Measurements from ENCODE around the gene MPPED2.

The MPPED2 gene

GRCh38 chr11:30422447-30423278, 163.5 kb downstream of the MPPED2 start:
- TF ChIP-seq PKNOX1 (IDR thresholded peaks at IDR 0.05) (peak; percentile 66), ELF4 (IDR thresholded peaks at IDR 0.05) (no peak)
- no peak for DNase-seq (ENCODE audit: extremely low spot score)
- POLR2A ChIA-PET, result no interaction called here
- CTCF ChIA-PET, result no interaction called here

- no peak for TF ChIP-seq PKNOX1 (IDR thresholded peaks at IDR 0.05)
- no peak for TF ChIP-seq SUZ12 (IDR thresholded peaks at IDR 0.05)
- TF ChIP-seq BHLHE40 (IDR thresholded peaks at IDR 0.05; ENCODE audit: borderline replicate concordance), result no peak
- no peak for TF ChIP-seq SP1 (IDR thresholded peaks at IDR 0.05)
- no peak for TF ChIP-seq ELF4 (IDR thresholded peaks at IDR 0.05)
- no peak for TF ChIP-seq FOXM1 (IDR thresholded peaks at IDR 0.05; ENCODE audit: borderline replicate concordance)
- no peak for TF ChIP-seq FOXK2 (IDR thresholded peaks at IDR 0.05)
- no peak for TF ChIP-seq LEF1 (IDR thresholded peaks at IDR 0.05; ENCODE audit: borderline replicate concordance)
- no peak for TF ChIP-seq HDGF (IDR thresholded peaks at IDR 0.05; ENCODE audit: borderline replicate concordance)
- TF ChIP-seq NFRKB (IDR thresholded peaks at IDR 0.05), result no peak
- no peak for TF ChIP-seq FOXA1 (IDR thresholded peaks at IDR 0.05)
- no peak for TF ChIP-seq ARNT (IDR thresholded peaks at IDR 0.05)
- TF ChIP-seq TARDBP (IDR thresholded peaks at IDR 0.05), result no peak
- no peak for TF ChIP-seq L3MBTL2 (conservative IDR thresholded peaks at IDR 0.05)
- no peak for TF ChIP-seq CTBP1 (IDR thresholded peaks at IDR 0.05; ENCODE audit: borderline replicate concordance)
- TF ChIP-seq ZNF384 (IDR thresholded peaks at IDR 0.05), result no peak
- POLR2A ChIA-PET, result no interaction called here
- no peak for DNase-seq (ENCODE audit: extremely low spot score)
- CTCF ChIA-PET, result no interaction called here
Measured at GRCh38 chr11:30420233-30420787, 165.8 kb downstream of the MPPED2 start.

DNA sequence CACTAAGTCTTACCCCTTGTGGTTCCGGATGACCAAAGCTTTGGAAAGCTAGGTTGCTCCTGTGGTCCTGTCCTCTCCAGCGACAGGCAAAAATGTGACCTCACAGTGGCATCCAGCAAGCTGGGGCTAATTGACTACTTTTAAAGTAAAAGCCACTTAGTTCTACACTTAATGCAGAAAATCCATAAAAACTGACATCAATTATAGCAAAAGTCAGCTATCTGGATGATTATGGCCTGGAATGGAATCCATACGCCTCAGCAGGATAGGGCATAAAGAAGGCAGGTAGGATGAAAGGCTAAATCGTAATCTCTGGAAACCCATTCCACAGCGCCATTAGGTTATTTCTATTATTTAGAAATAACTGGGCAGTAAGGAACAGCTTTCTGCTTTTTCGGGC, 171.3 kb downstream of the MPPED2 start:
- TF ChIP-seq FOXK2 (IDR thresholded peaks at IDR 0.05), result no peak
- no peak for TF ChIP-seq SUZ12 (IDR thresholded peaks at IDR 0.05)
- no peak for TF ChIP-seq TARDBP (IDR thresholded peaks at IDR 0.05)
- no peak for TF ChIP-seq ELF4 (IDR thresholded peaks at IDR 0.05)
- no peak for TF ChIP-seq ARNT (IDR thresholded peaks at IDR 0.05)
- TF ChIP-seq LEF1 (IDR thresholded peaks at IDR 0.05; ENCODE audit: borderline replicate concordance), result no peak
- TF ChIP-seq CTBP1 (IDR thresholded peaks at IDR 0.05; ENCODE audit: borderline replicate concordance), result no peak
- no peak for TF ChIP-seq HDGF (IDR thresholded peaks at IDR 0.05; ENCODE audit: borderline replicate concordance)
- no peak for TF ChIP-seq NFRKB (IDR thresholded peaks at IDR 0.05)
- no peak for TF ChIP-seq ZNF384 (IDR thresholded peaks at IDR 0.05)
- TF ChIP-seq FOXA1 (IDR thresholded peaks at IDR 0.05), result no peak
- TF ChIP-seq FOXM1 (IDR thresholded peaks at IDR 0.05; ENCODE audit: borderline replicate concordance), result no peak
- TF ChIP-seq PKNOX1 (IDR thresholded peaks at IDR 0.05), result no peak
- TF ChIP-seq L3MBTL2 (conservative IDR thresholded peaks at IDR 0.05), result no peak
- TF ChIP-seq BHLHE40 (IDR thresholded peaks at IDR 0.05; ENCODE audit: borderline replicate concordance), result no peak
- no peak for TF ChIP-seq SP1 (IDR thresholded peaks at IDR 0.05)
- POLR2A ChIA-PET, result interaction anchor here (1.5 kb wide), 1 partner anchor 79 kb away, joined by 3 read pairs; no protein-coding TSS in a partner anchor
- CTCF ChIA-PET, result interaction anchor here (0.6 kb wide), 1 partner anchor 131 kb away, joined by 3 read pairs; no protein-coding TSS in a partner anchor
- DNase-seq (ENCODE audit: extremely low spot score), result no peak

DNA sequence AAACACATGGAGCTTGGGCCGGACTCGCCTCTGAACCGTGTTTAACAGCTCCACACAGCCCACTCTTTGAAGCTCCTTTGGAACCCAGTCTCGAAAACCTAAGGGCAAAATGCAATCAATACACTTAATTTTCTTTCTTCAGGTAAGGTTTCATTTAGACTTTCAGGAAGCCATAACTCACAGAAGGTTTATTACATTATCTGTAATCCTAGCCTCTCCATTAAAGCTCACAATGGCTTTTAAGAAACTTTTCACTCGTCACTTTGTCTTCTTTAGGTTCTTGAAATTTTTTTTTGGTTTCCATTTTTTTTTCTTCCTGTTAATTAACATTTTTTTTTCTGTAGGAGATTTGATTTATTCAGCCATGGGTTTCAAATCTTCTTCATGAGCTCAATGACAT, 171.9 kb downstream of the MPPED2 start:
- DNase-seq (ENCODE audit: extremely low spot score), result no peak
- ChIA-PET CTCF (no interaction called here), POLR2A (interaction anchor here (1.1 kb wide), 1 partner anchor 10 kb away, joined by 4 read pairs; no protein-coding TSS in a partner anchor)
- TF ChIP-seq ZNF384 (IDR thresholded peaks at IDR 0.05) (peak; percentile 82), CTBP1 (IDR thresholded peaks at IDR 0.05; ENCODE audit: borderline replicate concordance) (peak; percentile 77), PKNOX1 (IDR thresholded peaks at IDR 0.05) (peak; percentile 78), L3MBTL2 (conservative IDR thresholded peaks at IDR 0.05) (no peak), SP1 (IDR thresholded peaks at IDR 0.05) (no peak)

DNA sequence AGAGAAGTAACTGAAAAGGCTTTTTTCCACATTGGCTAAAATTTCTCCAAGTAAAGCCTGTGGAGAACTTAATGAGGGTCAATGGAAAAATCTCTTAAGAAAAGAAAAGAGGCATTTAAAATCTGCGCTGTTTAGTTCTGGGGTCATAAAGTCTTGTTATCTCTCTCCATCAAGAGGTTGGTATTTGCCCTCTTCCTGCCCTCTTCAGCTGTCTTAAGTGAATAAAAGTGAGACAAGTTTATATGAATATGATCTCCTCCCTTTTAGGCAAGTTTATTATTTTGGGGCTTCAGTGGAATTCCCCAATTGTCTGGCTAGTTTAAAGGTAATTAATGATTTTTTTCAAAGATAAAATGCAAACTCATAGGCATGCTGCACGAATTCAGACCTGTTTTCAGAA, 173.6 kb downstream of the MPPED2 start:
- ChIA-PET POLR2A (no interaction called here), CTCF (interaction anchor here (0.8 kb wide), 1 partner anchor 155 kb away, joined by 3 read pairs; no protein-coding TSS in a partner anchor)
- TF ChIP-seq FOXA1 (IDR thresholded peaks at IDR 0.05), result no peak
- no peak for TF ChIP-seq L3MBTL2 (conservative IDR thresholded peaks at IDR 0.05)
- no peak for TF ChIP-seq ARNT (IDR thresholded peaks at IDR 0.05)
- TF ChIP-seq BHLHE40 (IDR thresholded peaks at IDR 0.05; ENCODE audit: borderline replicate concordance), result no peak
- TF ChIP-seq NFRKB (IDR thresholded peaks at IDR 0.05), result no peak
- TF ChIP-seq PKNOX1 (IDR thresholded peaks at IDR 0.05), result no peak
- TF ChIP-seq FOXK2 (IDR thresholded peaks at IDR 0.05), result no peak
- no peak for TF ChIP-seq LEF1 (IDR thresholded peaks at IDR 0.05; ENCODE audit: borderline replicate concordance)
- DNase-seq (ENCODE audit: extremely low spot score), result no peak
